Pancreas (tissue), 10 donors: Measurements from ENCODE around the gene CLPTM1L. TPM values are rescaled to one million over a fixed set of nuclear protein-coding genes. Genes with fewer than 3 reads are reported as not detected.

ENCODE experiments used
- ATAC-seq, 4 donors: fragments of 200-7000 bp; cut with Tn5 transposase; one replicate each; pipeline versions ENCODE4 v1.8.0 to v1.9.1; 2020; ENCODE audit warnings: mild to moderate bottlenecking in 4 of 4, moderate library complexity in 4 of 4
- DNase-seq, 6 donors: peaks; one replicate each; pipeline ENCODE4 v3.0.0-alpha.2; 2020
- FAIRE-seq: peaks from 2 replicates; lab custom pipeline; 2012; peaks lifted over from hg19 to GRCh38; lab: Jason Lieb, UNC
- H3K27ac ChIP-seq, 4 donors: fragments of 200-600 bp; sonication (generic); 1 replicate in 3 of 4; 2 replicates in 1 of 4; pipeline versions ENCODE4 v1.5.0 to v1.8.0; 2020
- H3K27me3 ChIP-seq, 4 donors: fragments of 200-600 bp; one replicate each; pipeline ENCODE4 v1.8.0; 2021
- H3K36me3 ChIP-seq, 3 donors: fragments of 200-600 bp; sonication (generic) in 1 of 3; one replicate each; pipeline versions ENCODE4 v1.5.0 to v1.8.0; 2020 to 2021
- H3K4me1 ChIP-seq, 3 donors: fragments of 200-600 bp; one replicate each; pipeline ENCODE4 v1.8.0; 2021
- H3K4me3 ChIP-seq, 4 donors: fragments of 200-600 bp; sonication (generic) in 2 of 4; one replicate each; pipeline versions ENCODE4 v1.5.0 to v1.8.0; 2020 to 2021
- H3K9me3 ChIP-seq, 4 donors: fragments of 200-600 bp; one replicate each; pipeline ENCODE4 v1.8.0; 2021
- WGBS, 2 donors: extraction: QIAGEN DNeasy Blood & Tissue Kit; methylation state at CpG; one replicate each; pipeline ENCODE4 v1.1.7; 2013; 5-methylcytosine and 5-hydroxymethylcytosine counted together
- intact Hi-C, 3 donors: fragments of 100-400 bp; cut with DNase I; formaldehyde crosslinking; loops; one replicate each; pipeline versions ENCODE4 v1.11.1 to v1.14.2; 2022
- polyA plus RNA-seq, 2 donors: library from polyadenylated mRNA; stranded (reverse); fragments of 200-250 nt; gene quantifications; one replicate each; pipeline ENCODE4 v1.2.3, GENCODE V29; 2013
- total RNA-seq, 6 donors: library from RNA; stranded (reverse); fragmentation: NEBNext Ultra II Directional in 4 of 6; extraction: Animal tissue kit (Norgen Biotek cat#: 25700) in 4 of 6; gene quantifications; one replicate each; pipeline versions ENCODE4 v1.2.1 to v1.2.4, GENCODE V29; 2021 to 2023
- TF ChIP-seq, protein P1 (sequence below), 4 donors: fragments of 200-600 bp; sonication (generic) in 3 of 4; IDR thresholded peaks; one replicate each; pipeline versions ENCODE4 v1.5.0 to v1.8.0; 2021; ENCODE audit warnings: antibody characterized with exemption in 4 of 4
- donor health status: healthy with polysubstance abuse.
- donor health status: DM: no; HTN: no; CAD: no; lungs with moderate emphysema.
- donor health status: DM: no; HTN: no; CAD: no.
- donor health status: control.
- donor health status: control.
- donor health status: Bipolar disorder and iron deficiency.
- donor health status: DM: yes; HTN: yes; CAD: no.
- donor health status: DM: no; HTN: no; CAD: no.
- donor health status: DM: no; HTN: no; CAD: no.
- donor health status: DM: yes; HTN: yes; CAD: no.

The CLPTM1L gene
- total and polyA plus RNA-seq, 8 donors = 39.5 to 63.0 (median 53.2) TPM

DNA sequence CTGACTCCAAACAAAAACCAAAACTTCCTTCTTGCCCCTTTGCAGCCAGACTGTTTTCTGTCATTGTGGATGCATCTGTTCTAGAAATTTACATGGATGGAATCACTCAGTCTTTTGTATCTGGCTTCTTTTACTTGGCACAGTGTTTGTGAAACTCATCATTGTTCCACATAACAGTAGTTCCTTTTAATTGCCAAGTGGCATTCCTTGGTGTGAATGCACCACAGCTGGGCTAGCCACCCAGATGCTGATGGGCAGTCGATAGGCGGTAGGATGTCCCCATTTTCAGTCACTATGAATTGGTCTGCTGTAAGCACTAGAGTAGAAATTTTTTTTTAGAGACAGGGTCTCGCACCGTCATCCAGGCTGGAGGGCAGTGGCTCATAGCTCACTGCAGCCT is 6.3 kb upstream of the CLPTM1L start:
- TF ChIP-seq, protein P1, sequence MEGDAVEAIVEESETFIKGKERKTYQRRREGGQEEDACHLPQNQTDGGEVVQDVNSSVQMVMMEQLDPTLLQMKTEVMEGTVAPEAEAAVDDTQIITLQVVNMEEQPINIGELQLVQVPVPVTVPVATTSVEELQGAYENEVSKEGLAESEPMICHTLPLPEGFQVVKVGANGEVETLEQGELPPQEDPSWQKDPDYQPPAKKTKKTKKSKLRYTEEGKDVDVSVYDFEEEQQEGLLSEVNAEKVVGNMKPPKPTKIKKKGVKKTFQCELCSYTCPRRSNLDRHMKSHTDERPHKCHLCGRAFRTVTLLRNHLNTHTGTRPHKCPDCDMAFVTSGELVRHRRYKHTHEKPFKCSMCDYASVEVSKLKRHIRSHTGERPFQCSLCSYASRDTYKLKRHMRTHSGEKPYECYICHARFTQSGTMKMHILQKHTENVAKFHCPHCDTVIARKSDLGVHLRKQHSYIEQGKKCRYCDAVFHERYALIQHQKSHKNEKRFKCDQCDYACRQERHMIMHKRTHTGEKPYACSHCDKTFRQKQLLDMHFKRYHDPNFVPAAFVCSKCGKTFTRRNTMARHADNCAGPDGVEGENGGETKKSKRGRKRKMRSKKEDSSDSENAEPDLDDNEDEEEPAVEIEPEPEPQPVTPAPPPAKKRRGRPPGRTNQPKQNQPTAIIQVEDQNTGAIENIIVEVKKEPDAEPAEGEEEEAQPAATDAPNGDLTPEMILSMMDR (IDR thresholded peaks at IDR 0.05) = no peak
- Histone ChIP-seq H3K4me3 (no peak overlapping the region), H3K27me3 (no peaks in the 10 kb centered on the region), H3K9me3 (no peaks in the 10 kb centered on the region), H3K36me3 (no peaks in the 10 kb centered on the region), H3K27ac (no peak overlapping the region), H3K4me1 (peaks cover 0 to 2% (median 0%) of the 10 kb centered on the region in 3 donors)
- no peak for ATAC-seq
- DNase-seq = no peak
- intact Hi-C loops = no loop called here
- no peak for FAIRE-seq
- WGBS, 2 donors = 67 to 80% methylated on average over 4 of the region's 4 CpGs

DNA sequence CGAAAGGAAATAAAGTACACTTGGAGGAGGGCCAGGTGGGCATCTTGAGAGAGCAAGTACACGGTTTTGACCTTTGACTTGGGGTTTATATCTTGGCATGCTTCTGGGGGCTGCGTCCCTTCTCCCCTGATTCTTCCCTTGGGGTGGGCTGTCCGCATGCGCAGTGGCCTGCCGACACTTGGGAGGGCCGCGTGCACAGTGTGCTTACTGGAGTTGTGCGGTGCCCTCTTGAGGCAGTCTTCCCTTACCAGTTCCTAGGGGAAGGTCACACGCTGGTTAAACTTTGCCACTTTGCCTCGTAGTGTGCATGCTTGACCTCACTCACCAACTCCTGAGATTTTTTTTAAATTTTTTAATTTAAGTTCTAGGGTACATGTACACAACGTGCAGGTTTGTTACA is 4.3 kb upstream of the CLPTM1L start:
- 13 to 14% methylated on average over 12 of the region's 12 CpGs for WGBS, 2 donors
- TF ChIP-seq, protein P1 (IDR thresholded peaks at IDR 0.05) = no peak
- no peaks in the 10 kb centered on the region for H3K36me3 ChIP-seq
- no peaks in the 10 kb centered on the region for H3K9me3 ChIP-seq
- no peak overlapping the region for H3K4me3 ChIP-seq
- no peak overlapping the region for H3K27ac ChIP-seq
- DNase-seq (no peak), ATAC-seq (no peak), FAIRE-seq (no peak)
- intact Hi-C loops = no loop called here
- peaks cover 0 to 9% (median 0%) of the 10 kb centered on the region in 3 donors for H3K4me1 ChIP-seq
- no peaks in the 10 kb centered on the region for H3K27me3 ChIP-seq

DNA sequence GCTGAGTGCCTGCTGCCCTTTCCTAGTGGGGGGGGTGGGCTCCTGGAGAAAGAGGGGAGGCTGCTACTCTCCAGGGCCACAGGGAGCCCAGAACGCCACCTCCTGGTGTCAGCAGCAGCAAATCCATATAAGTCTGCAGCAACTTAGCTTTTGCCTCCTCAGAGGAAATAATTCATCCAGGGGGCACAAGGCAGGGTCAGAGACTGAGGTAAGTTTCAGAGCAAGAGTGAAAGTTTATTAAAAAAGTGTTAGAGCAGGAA is 4.0 kb upstream of the CLPTM1L start:
- DNase-seq = no peak
- TF ChIP-seq, protein P1 (IDR thresholded peaks at IDR 0.05) = no peak
- Histone ChIP-seq H3K27ac (no peak overlapping the region), H3K4me1 (peaks cover 0 to 11% (median 1%) of the 10 kb centered on the region in 3 donors), H3K27me3 (no peaks in the 10 kb centered on the region), H3K36me3 (no peaks in the 10 kb centered on the region), H3K4me3 (no peak overlapping the region), H3K9me3 (no peaks in the 10 kb centered on the region)
- intact Hi-C loops = no loop called here
- ATAC-seq = no peak
- WGBS, 2 donors = 62 to 67% methylated on average over 1 of the region's 1 CpG
- FAIRE-seq = no peak

DNA sequence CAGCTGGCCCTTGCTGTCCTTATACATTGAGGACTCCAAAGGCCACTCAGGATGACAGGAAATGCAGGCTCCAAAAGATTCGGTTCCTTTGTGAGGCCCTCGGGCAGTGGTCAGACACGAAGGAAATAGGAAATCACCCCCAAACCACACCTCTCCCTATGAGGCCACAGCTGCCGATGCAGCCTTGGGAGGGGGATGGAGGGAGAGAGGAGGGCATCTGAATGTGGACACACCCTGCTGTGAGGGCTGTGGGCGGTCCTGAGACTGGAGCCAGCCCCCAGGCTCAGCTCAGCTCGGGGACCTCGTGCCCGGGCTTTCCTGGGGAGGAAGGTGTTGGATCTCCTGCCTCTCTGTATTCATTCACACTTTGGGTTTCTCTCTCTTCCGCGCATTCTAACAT is 2.7 kb upstream of the CLPTM1L start:
- intact Hi-C loops = no loop called here
- no peak for FAIRE-seq
- H3K27ac ChIP-seq = no peak overlapping the region

More for the DNA sequence above, 2.7 kb upstream of the CLPTM1L start:
- DNase-seq = no peak
- no peaks in the 10 kb centered on the region for H3K36me3 ChIP-seq
- no peak overlapping the region for H3K4me3 ChIP-seq
- H3K4me1 ChIP-seq = peaks cover 0 to 19% (median 8%) of the 10 kb centered on the region in 3 donors
- TF ChIP-seq, protein P1 (IDR thresholded peaks at IDR 0.05) = no peak
- ATAC-seq = no peak
- no peaks in the 10 kb centered on the region for H3K27me3 ChIP-seq
- H3K9me3 ChIP-seq = no peaks in the 10 kb centered on the region
- whole genome bisulfite sequencing, 2 donors = 54 to 70% methylated on average over 10 of the region's 10 CpGs
